Stimulated activated CD8-positive, alpha-beta memory T cell treated with anti-CD3 and anti-CD28 coated beads, Interleukin-7, amount 100 ng/mL, for 24 hours (primary cell): ENCODE data around the gene BANP.
A peak's percentile ranks its signal among the peaks of the same experiment; 100 is the strongest.

ENCODE experiments used
- DNase-seq: peaks from one replicate; pipeline ENCODE4 v3.0.0-alpha.2; 2020; ENCODE audit warnings: low read depth

Gene BANP

DNA sequence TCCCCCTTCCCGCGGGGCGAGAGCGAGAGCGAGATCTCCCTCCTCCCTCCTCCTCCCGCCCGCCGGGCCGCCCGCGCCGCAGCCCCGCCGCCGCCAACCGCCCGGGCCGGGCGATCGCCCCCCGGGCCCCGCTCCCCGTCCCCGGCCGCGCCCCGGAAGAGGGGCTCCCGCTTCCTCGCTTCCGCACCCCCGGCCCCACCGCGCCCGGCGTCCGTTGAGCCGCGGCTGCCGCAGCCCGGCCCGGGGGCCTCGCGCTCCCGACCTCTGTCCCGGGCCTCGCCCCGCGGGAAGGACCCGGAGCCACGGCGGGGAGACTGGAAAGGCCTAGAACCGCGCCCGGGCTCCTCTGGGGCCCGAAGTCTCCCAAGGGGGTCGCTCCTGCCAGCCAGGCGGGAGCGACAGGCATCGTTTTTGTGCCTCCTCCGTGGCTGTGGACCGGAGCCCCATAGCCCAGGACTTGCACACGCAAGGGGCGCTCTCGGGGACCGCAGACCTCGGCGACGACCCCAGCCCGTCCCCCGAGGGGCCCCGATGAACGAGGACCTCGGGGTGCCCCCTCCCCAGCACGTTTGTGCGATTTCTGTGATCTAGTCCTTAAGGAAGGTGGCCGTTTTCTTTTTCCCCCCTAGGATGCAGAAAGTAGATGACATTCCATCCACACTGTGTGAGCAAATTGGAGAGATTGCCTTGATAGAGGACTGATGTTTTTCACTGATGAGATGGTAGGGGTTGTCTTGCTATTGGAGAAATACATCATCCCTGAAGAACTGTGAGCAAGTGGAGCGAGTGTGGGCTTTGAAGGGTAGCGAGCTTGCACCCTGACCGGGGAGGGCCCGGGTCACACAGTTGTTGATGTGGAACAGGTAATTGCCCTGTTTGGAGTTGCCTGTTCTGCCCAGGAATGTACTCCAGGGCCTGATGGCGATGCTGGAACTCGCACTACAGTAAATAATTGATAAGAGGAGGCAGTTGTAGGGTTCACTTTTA, 611 bp downstream of the BANP start:
- DNase-seq: no peak

DNA sequence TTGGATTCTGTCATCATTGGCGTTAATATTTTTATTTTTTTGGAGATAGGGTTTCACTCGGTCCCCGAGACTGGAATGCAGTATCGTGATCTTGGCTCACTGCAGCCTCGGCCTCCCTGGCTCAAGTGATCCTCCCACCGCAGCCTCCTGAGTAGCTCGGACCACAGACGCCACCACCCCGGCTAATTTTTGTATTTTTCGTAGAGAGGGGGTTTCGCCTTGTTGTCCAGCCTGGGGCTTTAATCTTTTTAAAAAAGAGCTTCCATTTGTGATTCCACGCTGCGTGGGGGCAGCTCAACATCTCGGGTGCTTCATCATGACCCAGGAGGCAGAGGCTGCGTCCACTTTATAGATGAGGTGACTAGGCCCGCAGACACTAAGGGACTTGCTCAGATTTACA, 1.5 kb downstream of the BANP start:
- no peak for DNase-seq

DNA sequence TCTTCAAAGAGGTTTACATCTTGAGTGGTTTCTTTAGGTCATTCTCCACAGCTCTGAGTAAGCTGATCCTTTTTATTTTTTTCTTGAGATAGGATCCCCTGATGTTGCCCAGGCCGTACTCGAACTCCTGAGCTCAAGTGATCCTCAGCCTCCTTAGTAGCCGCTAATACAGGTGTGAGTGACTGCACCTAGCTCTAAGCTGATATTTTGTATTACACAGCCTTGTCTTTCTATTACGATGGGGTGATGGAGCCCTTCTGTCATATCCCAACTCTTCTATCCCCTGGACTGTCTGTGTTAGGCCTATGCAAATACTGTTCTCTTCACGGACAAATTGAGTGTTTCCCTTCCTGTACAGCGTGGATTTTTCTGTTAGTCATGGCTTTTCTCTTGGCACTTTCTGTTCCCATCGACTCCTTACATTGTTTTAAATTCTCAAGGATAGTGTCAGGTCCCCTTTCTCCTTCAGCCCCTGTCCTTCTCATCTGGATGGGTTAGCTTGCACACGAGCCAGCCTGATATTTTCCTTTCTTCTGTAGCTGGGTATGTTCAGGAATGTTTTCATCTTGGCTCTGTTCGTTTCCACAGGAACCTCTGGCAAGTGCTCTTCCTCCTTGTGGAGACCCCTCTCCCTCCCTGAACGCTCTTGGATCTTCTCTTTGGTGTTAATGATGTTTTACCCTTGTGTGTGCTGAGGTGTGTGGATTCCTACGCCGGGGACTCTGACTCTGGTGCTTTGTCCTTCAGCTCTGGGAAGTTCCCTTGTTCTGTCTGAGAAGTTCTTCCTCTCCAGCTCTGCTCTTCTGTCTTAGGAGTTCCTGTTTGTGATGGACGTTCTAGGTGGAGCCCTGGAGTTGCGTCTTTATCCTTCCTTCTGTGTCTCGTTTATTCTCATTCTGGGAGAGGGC, 2.3 kb downstream of the BANP start:
- no peak for DNase-seq

GRCh38 chr16:87954361-87954760, 3.1 kb downstream of the BANP start:
- no peak for DNase-seq

- no peak for DNase-seq
These were observed 3.6 kb downstream of the BANP start for GRCh38 chr16:87954826-87955225.

DNA sequence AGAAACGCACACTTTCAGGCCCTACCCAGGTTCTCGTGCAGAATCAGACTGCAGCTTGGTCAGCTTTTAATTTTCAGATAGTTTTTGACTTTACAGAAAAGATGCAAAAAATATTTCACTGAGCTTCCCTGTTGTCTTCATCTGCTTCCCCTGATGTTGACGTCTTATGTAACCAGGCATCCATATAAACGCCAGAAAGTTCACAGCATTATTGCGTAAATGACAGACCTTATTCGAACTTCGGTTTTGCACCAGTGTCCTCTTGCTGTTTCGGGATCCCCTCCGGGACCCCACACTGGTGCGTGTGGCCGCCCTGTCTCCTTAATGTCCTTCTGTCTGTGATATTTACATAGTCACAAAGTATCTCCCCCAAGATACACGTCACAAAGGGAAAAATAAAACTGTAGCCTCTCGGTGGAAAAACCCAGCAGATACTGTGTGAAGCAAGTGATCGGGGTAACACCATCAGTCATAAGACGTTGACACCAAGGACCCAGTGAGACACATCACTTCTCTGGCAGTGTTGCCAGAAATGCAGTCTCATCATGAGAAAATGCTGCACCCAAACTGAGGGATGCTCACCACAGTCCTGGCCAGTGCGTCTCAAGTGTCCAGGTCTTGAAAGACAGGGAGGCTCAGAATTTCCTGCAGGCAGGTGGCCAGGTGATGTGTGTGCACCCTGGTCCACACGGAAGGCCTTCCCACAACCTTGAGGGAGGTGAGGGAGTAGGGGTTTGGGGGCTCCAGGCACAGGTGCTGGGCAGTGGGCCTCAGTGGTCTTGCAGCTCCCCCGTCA, 4.3 kb downstream of the BANP start:
- no peak for DNase-seq

GRCh38 chr16:87956098-87956364, 4.8 kb downstream of the BANP start:
- no peak for DNase-seq

DNA sequence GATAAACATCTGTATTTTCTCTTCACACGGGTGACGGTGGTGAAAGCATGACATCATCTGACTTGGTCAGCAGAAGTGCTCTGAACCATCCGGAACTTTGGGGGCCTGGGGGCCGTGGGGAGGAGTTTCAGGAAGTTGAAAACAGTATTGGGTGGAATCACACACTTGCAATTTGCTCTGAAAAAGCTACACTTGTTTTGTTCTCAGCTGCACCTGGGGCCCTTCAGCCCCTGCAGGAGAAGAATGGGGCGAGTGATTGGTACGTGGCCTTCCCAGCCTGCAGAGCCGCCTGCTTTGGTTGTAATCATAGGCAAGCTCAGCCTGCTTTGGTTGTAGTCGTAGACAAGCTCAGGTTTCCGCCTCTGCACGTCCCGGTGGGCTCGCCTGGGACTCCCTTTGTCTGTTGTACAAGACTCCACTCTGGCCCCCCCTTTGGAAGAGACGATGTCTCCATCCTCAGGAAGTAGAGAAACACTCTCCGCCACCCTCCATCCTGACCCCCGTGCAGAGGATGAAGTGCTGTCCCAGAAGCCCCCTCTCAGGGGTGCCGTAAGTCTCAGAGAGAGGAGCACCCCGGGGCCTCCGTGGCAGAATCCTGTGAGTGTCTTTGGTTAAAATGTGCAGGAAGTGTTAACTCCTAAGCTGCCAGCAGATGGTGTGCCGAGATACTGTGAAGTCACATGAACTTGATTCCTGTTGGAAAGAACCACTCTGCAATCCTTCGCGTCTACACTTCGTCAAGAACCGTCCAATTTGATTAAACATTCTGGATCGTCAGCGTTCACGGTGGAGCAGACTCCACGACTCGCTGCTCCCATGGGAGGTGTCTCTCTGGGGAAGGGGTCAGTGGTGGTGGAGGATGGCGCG, 5.4 kb downstream of the BANP start:
- DNase-seq: peak; percentile 53

DNA sequence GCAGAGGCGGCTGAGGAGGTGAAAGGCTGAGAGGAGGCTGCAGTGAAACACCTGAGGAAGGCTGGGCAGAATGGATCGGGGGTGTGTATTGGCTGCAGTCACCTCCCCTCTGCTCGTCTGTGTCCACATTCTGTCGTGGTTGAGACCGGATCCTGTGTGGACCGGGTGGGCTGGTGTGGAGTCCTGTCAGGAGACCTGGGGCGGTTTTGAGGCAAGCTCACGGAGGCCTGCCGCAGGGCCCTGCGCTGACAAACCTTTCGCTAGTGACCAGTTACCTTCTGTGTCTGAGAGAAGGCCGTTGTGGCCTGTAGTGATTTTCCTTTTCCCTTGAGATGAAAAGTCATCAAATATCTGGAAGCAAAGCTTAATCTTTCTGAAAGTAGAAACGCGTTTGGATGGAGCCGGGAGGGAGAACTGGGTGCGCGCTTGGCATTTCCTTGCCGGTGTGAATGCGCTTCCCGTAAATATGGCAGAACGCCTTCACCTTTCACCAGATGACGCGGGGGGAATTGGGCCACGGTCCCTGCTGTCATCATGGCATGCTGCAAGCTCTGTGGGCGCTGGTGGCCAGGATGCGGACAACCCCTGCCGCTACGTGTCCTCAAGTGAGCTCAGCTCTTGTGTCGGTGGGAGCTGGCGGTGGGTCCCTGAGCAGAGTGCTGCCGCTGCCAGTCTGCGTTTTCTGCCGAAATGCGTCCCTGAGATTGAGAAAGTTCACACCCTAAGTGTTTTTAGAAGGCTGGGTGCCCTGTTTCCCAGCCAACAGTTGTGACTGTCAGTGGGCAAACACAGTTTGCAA, 6.3 kb downstream of the BANP start:
- DNase-seq: no peak

DNA sequence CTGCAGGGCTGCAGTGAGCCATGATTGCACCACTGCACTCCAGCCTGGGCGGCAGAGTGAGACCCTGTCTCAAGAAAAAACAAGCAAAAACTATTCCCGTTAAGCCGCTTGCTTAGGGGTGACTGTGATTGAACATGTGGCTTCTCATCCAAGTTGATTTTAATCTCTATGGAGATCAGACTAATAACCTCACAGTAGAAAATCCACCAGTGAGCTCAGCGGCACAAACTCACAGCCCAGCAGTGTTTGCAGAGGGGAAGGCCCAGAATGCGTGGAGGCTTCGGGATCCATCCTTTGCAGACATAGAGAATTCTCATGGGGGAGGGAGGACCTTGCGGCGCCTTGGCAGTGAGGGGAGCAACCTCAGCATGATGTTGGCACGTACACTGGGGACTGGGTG, 7.4 kb downstream of the BANP start:
- DNase-seq: no peak

DNA sequence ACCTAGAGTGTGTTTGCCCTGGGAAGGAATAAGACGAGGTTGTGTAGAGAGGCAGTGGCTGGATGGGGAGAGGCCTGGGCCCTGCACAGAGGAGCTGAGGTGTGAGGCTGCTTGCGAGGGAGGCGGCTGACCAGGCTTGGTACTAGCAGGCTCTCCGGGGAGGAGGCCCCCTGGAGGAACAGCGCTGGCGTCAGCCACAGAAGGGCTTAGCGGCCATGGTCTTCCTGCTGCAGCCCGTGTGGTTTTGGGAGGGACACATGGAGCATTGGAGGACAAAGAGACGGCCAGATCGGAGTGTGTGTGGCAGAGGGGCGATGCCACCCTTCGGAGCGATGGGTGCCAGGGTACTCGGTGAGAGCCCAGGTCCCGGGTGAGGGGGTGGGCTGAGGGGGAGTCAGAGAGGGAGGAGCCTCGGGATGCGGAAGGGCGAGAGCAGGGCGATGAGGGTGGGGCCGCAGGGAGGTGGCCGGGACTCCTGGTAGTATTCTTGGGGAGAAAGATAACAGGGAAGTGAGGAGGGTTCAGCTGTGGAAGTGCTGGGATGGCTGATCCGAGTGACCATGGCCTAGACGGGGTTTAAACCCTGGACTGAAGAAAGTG, 8.3 kb downstream of the BANP start:
- DNase-seq: no peak

GRCh38 chr16:87960296-87960695, 9.1 kb downstream of the BANP start:
- no peak for DNase-seq

GRCh38 chr16:87960852-87961251, 9.6 kb downstream of the BANP start:
- no peak for DNase-seq

GRCh38 chr16:87961623-87962022, 10.4 kb downstream of the BANP start:
- DNase-seq: no peak

GRCh38 chr16:87963400-87963799, 12.2 kb downstream of the BANP start:
- DNase-seq: no peak

DNA sequence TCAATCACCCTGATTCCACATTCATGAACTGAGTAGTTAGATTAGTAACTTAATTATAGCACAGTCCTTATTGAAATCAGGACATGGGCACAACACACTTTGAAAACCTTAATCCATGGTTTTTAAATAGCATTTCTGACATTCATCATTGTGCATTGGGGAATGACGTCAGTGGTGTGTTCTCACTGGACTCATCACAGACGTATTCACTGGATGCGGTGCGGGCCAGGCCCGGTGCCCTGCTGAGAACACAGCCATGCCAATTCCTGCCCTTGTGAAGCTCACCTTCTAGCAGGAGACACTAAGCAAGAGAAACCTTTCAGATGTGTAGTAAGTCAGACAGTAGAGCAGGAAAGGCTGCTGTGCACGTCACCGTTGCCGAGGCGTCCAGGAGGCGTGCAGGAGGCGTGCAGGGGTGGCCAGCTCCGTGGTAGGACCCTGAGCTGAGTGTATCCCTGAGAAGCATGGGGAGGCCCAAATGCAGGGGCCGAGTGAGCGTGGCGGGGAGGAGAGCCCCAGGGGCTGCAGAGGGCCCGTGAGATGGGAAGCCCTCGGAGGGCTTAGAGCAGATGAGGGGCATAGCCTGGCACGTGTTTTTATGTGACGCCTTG, 12.9 kb downstream of the BANP start:
- DNase-seq: no peak

DNA sequence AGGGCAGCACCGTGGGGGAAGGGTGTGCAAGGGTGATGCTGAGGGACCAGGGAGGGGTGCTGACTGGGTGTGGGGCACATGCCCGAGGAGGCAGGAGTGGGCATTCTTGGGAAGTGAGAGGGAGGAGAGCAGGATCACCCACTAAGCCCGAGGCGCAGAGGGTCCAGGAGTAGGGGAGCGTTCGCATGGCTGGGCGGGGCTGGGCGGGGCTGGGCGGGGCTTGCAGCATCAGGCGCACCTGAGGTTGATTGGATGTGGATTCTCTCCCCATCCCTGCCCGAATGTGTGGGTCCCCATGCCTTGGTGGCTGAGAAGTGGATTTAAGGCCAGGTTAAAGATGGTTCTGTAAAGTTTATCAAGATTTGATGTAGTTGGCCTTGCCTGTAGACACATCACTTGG, 14.2 kb downstream of the BANP start:
- DNase-seq: no peak

DNA sequence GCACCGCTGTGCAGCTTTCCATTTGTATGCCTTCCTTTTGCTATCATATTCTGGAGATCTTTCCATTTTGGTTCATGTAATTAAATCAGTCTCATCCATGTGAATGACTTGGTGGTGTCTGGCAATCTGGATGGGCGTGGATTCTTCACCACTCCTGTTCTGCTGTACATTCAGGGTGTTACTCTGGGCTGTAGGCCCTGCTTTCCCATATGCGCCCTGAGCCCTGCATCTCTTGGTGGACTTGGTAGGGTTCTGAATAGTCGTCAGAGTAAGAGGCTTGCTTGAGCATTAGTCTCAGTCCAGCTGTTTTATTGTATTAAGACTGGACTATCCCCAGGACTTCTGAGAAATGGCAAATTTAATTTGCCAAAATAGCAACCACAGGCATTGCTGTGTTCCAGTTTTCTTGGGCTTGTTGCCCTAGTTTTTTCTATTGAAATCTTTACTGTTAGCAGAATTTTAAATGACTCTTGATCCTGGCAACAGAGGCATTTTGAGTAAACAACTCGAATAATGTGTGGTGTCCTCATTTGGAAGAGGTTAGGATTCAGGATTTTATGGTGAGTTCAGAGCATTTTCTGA, 14.9 kb downstream of the BANP start:
- DNase-seq: no peak

DNA sequence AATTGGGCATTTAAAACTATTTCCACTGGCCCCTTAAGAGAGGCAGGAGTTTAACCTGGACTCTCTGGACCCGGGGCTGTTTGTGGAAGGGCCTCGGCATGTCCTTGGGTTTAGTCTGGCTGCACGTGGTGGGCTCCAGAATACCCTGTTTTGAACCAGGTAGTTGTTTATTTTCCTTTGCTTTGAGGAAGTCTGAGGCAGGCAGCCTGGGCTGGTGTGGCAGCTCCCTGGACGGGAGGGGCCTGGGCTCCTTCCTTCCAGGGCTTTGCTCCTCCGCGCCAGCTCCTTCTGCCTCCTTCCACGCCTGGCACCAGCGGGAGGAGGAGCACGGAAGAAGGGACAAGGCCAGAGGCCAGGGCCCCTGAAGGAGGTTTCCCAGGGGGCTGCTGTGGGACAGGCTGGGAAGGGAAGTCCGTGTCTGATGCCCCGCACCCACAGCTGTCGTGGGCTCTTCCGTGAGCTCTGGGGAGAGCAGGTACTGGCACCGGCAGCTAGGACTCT, 15.5 kb downstream of the BANP start:
- no peak for DNase-seq
